Activated T-cell treated with anti-CD3 and anti-CD28 coated beads for 1 hour (primary cell): ENCODE results near the gene KRTAP4-7.
"Not testable (repeated sequence)": the region's sequence is repeated elsewhere in the genome, so short reads cannot be mapped to it uniquely, and the experiment has no call there.

Experiments used
- DNase-seq: peaks from one replicate; pipeline ENCODE4 v3.0.0-alpha.2; 2020; ENCODE audit warnings: low read depth

The KRTAP4-7 gene

GRCh38 chr17:41065016-41065689 lies 18.8 kb upstream of the KRTAP4-7 start:
- DNase-seq: not testable (repeated sequence)

- DNase-seq: no peak
Observed at GRCh38 chr17:41065829-41066624, 17.9 kb upstream of the KRTAP4-7 start, which contains the start of gene KRTAP2-4. TSS of gene KRTAP2-4 (minus strand) at chr17:41065879. CDS start at chr17:41065845, 34 bp downstream.

DNA sequence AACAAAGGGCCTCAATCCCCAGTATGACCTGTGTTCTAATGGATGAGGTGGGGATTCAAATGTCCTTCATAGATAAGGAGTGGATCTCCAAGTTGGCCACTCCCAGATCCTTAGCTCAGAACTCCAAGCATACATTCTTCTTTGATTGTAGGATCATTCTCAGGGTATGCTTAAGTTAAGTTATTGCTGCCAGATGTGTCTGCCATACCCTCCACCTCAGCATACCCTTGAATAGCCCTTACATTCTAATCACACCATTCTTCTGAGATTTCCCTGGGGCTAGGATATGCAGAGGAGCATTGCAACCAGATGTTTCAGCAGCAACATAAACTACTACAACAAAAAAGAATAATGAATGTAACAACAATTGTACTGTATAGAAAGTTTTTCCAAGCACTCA lies 16.7 kb upstream of the KRTAP4-7 start:
- DNase-seq: no peak

GRCh38 chr17:41069031-41069430 lies 14.9 kb upstream of the KRTAP4-7 start:
- no peak for DNase-seq

DNA sequence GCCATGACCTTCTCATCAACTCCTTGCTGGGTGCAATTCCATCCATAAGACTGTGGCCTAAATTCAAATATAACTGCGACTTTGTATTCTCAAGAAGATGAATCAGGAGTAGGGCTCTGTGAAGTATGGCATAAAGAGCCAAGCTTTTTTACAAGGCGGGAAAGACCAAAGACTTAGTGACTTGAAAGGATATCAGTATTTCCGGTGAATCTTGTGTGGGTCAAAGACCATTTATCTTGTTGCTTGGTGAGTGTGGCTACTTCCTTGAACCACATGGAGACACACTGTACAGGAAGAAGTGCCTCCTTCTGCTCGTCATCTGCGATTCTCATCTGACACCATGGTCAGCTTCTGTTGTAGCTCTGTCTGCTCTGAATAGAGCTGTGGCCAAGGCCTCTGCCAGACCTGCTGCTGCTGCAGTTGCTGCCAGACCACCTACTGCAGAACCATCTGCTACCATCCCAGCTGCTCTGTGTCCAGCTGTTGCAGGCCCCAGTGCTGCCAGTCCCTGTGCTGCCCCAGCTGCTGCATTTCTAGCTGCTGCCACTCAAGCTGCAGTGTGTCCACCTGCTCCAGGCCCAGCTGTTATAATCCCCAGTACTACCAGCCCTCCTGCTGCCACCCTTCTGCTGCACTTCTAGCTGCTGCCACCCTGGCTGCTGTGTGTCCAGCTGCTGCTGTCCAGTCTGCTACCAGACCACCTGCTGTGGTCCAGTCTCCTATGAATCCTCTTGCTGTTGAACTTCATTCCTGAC lies 12.2 kb upstream of the KRTAP4-7 start:
- no peak for DNase-seq

- no peak for DNase-seq
Observed at GRCh38 chr17:41073676-41074075, 10.3 kb upstream of the KRTAP4-7 start.

DNA sequence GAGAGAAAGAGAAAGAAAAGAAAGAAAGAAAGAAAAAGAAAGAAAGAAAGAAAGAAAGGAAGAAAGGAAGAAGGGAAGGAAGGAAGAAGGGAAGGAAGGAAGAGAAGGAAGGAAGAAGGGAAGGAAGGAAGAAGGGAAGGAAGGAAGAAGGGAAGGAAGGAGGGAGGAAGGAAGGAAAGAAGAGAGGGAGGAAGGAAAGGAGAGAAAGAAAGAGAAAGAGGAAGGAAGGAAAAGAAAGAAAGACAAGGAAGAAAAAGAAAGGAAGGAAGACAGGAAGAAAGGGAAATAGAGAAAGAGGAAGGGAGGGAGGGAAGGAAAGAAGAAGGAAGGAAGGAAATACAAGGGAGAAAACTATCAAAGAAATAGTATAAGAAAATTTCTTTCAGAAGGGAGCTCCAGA lies 7.2 kb upstream of the KRTAP4-7 start:
- DNase-seq: no peak

GRCh38 chr17:41082626-41083025 lies 1.3 kb upstream of the KRTAP4-7 start:
- no peak for DNase-seq

DNA sequence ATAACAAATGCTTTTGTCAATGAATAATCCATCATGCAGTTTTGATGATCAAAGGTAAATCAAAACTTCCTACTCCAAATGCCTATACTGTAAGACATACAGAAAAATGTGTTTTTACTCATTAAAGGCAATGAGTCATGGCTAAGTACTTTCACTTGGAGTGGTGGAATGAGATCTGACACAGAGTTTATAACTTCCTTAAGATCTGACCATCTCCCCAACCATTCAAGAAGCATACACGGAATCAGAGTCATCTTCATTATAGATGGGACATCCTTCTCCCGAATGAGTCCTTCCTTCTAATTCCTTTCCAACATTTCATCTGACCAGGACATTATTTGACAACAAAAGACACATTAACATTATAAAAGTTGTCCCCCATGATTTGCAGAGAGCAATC lies 523 bp upstream of the KRTAP4-7 start:
- DNase-seq: not testable (repeated sequence)

GRCh38 chr17:41088760-41089352 lies 4.9 kb downstream of the KRTAP4-7 start:
- DNase-seq: not testable (repeated sequence)

- no peak for DNase-seq
Observed at GRCh38 chr17:41096055-41096454, 12.1 kb downstream of the KRTAP4-7 start.

GRCh38 chr17:41098042-41098441 lies 14.1 kb downstream of the KRTAP4-7 start, which contains the start of gene KRTAP4-8:
TSS of gene KRTAP4-8 (minus strand) at chr17:41098142. CDS start at chr17:41098084, 58 bp downstream.
- no peak for DNase-seq

DNA sequence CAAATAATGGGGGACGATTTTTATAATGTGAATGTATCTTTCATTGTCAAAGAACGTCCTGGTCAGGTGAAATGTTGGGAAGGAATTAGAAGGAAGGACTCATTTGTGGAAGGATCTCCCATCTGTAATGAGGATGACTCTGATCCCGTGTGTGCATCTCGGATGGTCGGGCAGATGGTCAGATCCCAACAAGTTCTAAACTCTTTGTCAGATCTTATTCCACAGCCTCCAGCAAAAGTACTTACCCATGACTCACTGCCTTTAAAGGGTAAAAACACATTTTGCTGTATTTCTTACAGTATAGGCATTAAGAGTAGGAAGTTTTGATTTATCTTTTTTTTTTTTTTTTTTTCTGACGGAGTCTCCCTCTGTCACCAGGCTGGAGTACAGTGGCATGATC lies 14.5 kb downstream of the KRTAP4-7 start:
- no peak for DNase-seq

DNA sequence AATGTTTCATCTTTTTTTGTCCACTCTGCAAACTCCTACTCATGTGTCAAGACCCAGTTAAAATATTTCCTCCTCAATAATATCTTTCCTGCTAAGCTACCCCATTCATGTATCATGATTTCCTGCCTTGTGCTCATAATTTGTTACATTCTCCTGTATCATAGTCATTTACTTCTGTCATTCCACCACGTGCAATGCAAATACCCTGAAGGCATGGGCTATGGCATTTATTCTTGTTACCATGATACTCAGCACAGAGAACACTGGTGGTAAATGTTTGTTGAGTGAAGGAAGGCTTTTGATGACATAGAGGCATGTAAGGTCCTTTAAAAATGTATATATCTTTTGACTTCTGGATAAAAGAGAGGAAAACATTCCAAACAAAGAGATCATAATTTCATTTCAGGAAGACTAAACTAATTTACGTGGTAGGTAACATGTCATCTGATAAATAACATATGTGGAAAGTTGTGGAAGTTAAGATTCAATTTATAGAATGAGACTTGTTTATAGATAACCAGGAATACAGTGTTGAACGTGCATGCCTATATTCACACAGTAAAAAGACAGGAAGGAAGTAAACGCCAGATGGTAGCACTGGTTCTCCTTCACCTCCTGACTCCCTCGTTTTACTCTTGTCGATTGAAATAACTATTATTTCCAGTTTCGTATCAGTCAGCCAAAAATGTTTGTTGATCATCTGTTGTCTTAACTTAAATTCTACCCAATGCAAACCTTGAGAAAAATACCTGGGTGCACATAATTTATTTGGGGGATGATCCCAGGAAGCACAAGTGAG lies 15.9 kb downstream of the KRTAP4-7 start:
- not testable (repeated sequence) for DNase-seq

DNA sequence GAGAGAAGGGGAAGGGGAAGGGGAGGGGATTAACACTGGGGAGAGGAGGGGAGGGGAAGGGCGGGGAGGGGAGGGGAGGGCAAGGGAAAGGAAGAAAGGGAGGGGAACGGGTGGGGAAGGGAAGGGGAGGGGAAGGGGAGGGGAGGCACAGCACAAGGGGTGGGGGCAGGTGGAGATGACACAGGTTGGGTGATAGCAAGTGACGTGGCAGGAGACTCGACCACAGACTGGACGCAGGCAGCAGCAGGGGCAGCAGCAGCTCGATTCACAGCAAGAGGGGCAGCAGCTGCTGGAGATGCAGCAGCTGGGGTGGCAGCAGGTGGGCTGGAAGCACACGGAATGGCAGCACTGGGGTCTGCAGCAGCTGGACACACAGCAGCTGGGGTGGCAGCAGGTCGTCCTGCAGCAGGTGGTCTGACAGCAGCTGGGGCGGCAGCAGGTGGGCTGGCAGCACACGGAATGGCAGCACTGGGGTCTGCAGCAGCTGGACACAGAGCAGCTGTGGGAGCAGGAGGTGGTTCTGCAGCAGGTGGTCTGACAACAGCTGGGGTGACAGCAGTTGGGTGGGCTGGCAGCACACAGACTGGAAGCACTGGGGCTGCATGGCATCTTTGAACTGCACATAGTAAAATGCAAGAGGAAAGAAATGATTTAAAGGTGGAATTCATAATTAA lies 17.8 kb downstream of the KRTAP4-7 start, which contains the start of gene KRTAP4-16:
Gene KRTAP4-16, minus strand, starts transcription at position 624 of the 674 bp plus-strand sequence. Its CDS starts 0 bp downstream, at position 624.
- no peak for DNase-seq

DNA sequence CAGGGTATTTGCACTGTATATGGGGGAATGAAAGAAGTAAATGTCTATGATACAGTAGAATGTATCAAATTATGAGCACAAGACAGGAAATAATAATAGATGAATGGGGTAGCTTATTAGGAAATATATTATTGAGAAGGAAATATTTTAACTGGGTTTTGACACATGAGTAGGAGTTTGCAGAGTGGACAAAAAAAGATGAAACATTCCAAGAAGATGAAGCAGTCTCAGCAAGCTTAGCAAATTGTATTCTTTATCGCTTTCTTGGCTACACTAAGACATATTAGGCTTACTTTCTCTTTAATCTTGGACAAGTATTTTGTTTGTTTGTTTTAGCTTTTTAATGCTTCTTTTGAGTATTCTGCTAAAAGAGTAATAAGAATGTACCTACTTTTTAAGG lies 19.9 kb downstream of the KRTAP4-7 start:
- DNase-seq: no peak

GRCh38 chr17:41104386-41105038 lies 20.6 kb downstream of the KRTAP4-7 start:
- DNase-seq: not testable (repeated sequence)

GRCh38 chr17:41105347-41105746 lies 21.4 kb downstream of the KRTAP4-7 start, which contains the start of gene KRTAP4-9:
TSS of gene KRTAP4-9 (plus strand) at chr17:41105389. CDS start at chr17:41105389, 0 bp downstream.
- DNase-seq: not testable (repeated sequence)

DNA sequence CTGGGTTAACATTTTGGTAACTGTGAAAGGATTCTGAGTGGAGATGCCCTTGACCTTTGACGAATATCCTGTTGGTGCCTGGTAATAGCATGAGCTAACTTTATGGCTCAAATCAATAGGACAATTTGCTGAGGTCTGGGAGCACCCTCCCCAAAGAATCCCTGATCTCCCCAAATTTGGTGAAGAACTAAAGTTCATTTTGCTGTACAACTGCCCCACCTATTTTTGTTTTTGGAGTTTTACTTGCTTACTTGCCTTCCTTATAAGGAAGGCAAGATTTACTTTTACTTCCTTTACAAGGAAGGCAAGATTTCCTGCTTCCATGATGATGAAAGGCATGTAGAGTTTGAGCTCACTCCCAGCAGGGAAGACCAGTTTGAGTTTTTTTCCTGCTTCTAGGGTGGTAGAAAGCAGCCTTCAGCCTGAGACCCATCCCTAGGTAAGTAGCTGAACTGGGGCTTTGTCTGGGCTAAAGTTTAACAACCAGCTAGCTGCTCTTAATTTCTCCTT lies 24.0 kb downstream of the KRTAP4-7 start:
- no peak for DNase-seq
